ENCODE data around the gene NKAIN2. TPM values are rescaled to one million over a fixed set of nuclear protein-coding genes. Genes with fewer than 3 reads are reported as not detected.

NKAIN2 gene
- total and polyA plus RNA-seq, 5 donors from 2014 or later = not detected

DNA sequence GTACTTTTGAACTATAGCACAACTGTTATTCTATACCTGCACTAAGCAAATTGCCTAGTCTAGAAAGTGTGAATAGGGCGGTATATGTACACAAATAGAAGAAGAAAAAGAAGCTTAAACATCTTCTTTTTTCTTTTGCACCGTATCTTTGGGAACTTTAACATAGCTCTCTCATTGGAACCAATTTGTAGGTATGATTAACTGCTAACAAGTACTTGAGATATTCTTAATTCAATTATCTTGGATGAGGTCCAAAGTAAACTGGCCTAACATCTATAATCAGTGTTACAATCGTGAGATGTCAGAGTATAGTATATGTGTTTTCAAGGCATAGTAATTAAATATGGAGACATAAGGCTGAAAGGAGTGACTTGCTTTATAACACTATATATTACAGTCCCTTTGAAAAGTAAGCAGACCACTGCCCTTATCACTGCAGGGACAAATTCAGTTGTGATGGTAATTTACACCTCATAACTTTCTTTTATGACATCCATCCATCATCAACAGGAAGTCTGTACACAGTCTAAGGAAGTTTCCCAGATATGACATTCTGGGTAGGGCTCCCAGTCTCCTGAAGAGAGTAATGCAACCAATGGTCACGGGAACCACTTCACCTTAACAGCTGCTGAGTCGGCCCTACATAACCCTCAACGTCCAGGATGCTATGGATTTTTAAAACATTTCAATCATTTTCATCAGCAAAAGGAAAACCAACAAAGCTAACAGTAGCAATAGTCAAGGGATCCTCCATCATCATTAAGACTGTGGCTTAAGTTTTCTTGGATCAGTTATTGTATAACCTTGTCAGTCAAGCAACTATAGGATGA lies 37.6 kb downstream of the NKAIN2 start:
- Mint-ChIP-seq H3K9me3 (peaks cover 0 to 11% (median 5%) of the 10 kb centered on the region in 7 donors), H3K27ac (no peak overlapping the region), H3K4me3 (no peak overlapping the region), H3K36me3 (no peaks in the 10 kb centered on the region), H3K27me3 (no peaks in the 10 kb centered on the region), H3K4me1 (no peaks in the 10 kb centered on the region)
- ATAC-seq (ENCODE audit: low read depth in 2 of 2) (no peak), DNase-seq (no peak)
- no peak overlapping the region for H3K4me3 ChIP-seq (ENCODE audit: low read depth, low read length)
- H3K27me3 ChIP-seq (ENCODE audit: control insufficient read depth, insufficient read depth, low read length) = no peaks in the 10 kb centered on the region
- no peaks in the 10 kb centered on the region for H3K4me1 ChIP-seq (ENCODE audit: control insufficient read depth, insufficient read depth, low read length, poor library complexity, severe bottlenecking)
- no peaks in the 10 kb centered on the region for H3K36me3 ChIP-seq (ENCODE audit: control insufficient read depth, insufficient read depth, low read length)
- H3K9me3 ChIP-seq (ENCODE audit: control insufficient read depth in 2 of 2, low read length in 2 of 2) = no peaks in the 10 kb centered on the region
- no peak overlapping the region for H3K27ac ChIP-seq (ENCODE audit: insufficient read depth, low read length, poor library complexity, severe bottlenecking)

DNA sequence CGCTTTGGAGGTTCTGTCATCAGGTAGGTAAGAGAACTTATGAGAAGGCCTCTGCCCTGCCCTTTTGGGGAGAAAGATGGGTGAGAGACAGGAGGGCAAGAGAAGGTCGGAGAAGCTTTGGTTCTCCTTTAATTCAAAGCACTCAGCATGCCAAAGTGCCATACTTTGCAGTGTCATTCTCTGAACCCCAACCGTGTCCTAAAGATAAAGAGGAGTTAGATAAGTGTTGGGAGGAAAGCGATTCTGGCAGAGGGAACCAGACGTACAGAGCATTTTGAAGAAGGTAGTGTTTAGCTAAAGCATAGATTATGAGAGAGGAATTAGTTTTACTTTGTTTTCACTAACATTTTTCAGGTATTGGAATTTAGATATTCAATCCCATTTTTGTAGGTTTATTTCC lies 40.3 kb downstream of the NKAIN2 start:
- Mint-ChIP-seq H3K27ac (no peak overlapping the region), H3K9me3 (peaks cover 0 to 8% (median 4%) of the 10 kb centered on the region in 7 donors), H3K4me3 (no peak overlapping the region), H3K27me3 (no peaks in the 10 kb centered on the region), H3K36me3 (no peaks in the 10 kb centered on the region), H3K4me1 (no peaks in the 10 kb centered on the region)
- DNase-seq (no peak), ATAC-seq (ENCODE audit: low read depth in 2 of 2) (no peak)
- Histone ChIP-seq H3K27ac (ENCODE audit: insufficient read depth, low read length, poor library complexity, severe bottlenecking) (no peak overlapping the region), H3K9me3 (ENCODE audit: control insufficient read depth in 2 of 2, low read length in 2 of 2) (no peaks in the 10 kb centered on the region), H3K27me3 (ENCODE audit: control insufficient read depth, insufficient read depth, low read length) (no peaks in the 10 kb centered on the region), H3K4me1 (ENCODE audit: control insufficient read depth, insufficient read depth, low read length, poor library complexity, severe bottlenecking) (no peaks in the 10 kb centered on the region), H3K4me3 (ENCODE audit: low read depth, low read length) (no peak overlapping the region), H3K36me3 (ENCODE audit: control insufficient read depth, insufficient read depth, low read length) (no peaks in the 10 kb centered on the region)

DNA sequence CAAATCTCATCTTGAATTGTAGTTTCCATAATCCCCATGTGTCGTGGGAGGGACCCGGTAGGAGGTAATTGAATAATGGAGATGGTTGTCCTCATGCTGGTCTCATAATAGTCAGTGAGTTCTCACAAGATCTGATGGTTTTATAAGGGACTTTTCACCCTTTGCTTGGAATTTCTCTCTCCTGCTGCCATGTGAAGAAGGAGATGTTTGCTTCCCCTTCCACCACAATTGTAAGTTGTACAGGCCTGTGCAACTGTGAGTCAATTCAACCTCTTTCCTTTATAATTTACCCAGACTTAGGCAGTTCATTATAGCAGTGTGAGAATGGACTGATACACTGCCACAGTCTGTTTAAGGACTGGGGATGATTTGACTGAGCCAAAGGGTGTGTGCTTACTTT lies 44.7 kb downstream of the NKAIN2 start:
- Mint-ChIP-seq H3K4me3 (no peak overlapping the region), H3K4me1 (no peaks in the 10 kb centered on the region), H3K36me3 (no peaks in the 10 kb centered on the region), H3K27ac (no peak overlapping the region), H3K9me3 (peaks cover 0 to 8% (median 6%) of the 10 kb centered on the region in 7 donors), H3K27me3 (no peaks in the 10 kb centered on the region)
- Histone ChIP-seq H3K9me3 (ENCODE audit: control insufficient read depth in 2 of 2, low read length in 2 of 2) (no peaks in the 10 kb centered on the region), H3K27me3 (ENCODE audit: control insufficient read depth, insufficient read depth, low read length) (no peaks in the 10 kb centered on the region), H3K4me1 (ENCODE audit: control insufficient read depth, insufficient read depth, low read length, poor library complexity, severe bottlenecking) (no peaks in the 10 kb centered on the region), H3K4me3 (ENCODE audit: low read depth, low read length) (no peak overlapping the region), H3K27ac (ENCODE audit: insufficient read depth, low read length, poor library complexity, severe bottlenecking) (no peak overlapping the region), H3K36me3 (ENCODE audit: control insufficient read depth, insufficient read depth, low read length) (no peaks in the 10 kb centered on the region)
- DNase-seq (no peak), ATAC-seq (ENCODE audit: low read depth in 2 of 2) (no peak)

DNA sequence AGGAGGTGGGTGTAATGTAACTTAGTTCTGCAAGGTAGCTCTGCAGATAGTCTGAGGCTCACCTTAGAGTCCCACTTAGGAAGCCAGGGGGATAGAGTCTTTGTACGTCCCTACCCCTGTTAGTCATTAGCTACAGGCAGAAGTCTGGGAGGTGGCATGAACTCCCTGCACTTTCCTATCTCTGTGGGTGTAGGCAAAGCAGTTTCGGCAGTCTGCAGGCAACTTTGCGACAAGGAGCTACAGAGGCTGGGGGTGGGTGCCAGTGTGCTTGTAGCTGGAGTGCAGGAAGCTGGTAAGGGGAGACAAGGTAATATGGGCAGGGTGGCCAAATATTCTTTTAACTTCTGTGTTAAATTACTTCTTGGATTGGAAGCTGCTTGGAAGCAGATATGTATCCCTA lies 45.7 kb downstream of the NKAIN2 start:
- ATAC-seq (ENCODE audit: low read depth in 2 of 2) = no peak
- DNase-seq = no peak

DNA sequence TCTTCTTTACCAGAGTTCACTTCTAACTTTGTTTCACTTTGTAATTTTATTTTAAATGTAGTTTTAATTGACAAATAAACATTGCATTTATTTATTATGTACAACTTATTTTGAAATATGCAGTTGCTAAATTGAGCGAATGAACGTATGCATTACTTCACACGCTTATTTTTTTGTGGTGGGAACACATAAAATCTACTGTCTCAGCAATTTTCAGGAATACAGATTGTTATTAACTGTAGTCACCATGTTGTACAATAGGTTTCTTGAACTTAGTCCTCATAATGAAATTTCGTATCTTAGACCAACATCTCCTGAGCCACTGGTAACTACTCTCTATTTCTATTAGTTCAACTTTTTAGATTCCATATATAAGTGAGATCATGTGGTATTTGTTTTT lies 46.9 kb downstream of the NKAIN2 start:
- Histone ChIP-seq H3K4me3 (ENCODE audit: low read depth, low read length) (no peak overlapping the region), H3K4me1 (ENCODE audit: control insufficient read depth, insufficient read depth, low read length, poor library complexity, severe bottlenecking) (no peaks in the 10 kb centered on the region)
- H3K4me3 Mint-ChIP-seq = no peak overlapping the region

More for the DNA sequence above, 45.7 kb downstream of the NKAIN2 start:
- Histone ChIP-seq H3K27ac (ENCODE audit: insufficient read depth, low read length, poor library complexity, severe bottlenecking) (no peak overlapping the region), H3K4me3 (ENCODE audit: low read depth, low read length) (no peak overlapping the region), H3K4me1 (ENCODE audit: control insufficient read depth, insufficient read depth, low read length, poor library complexity, severe bottlenecking) (no peaks in the 10 kb centered on the region), H3K9me3 (ENCODE audit: control insufficient read depth in 2 of 2, low read length in 2 of 2) (no peaks in the 10 kb centered on the region), H3K27me3 (ENCODE audit: control insufficient read depth, insufficient read depth, low read length) (no peaks in the 10 kb centered on the region), H3K36me3 (ENCODE audit: control insufficient read depth, insufficient read depth, low read length) (no peaks in the 10 kb centered on the region)
- no peak overlapping the region for H3K27ac Mint-ChIP-seq
- no peak overlapping the region for H3K4me3 Mint-ChIP-seq
- no peaks in the 10 kb centered on the region for H3K36me3 Mint-ChIP-seq
- no peaks in the 10 kb centered on the region for H3K27me3 Mint-ChIP-seq
- H3K9me3 Mint-ChIP-seq = peaks cover 0 to 8% (median 2%) of the 10 kb centered on the region in 7 donors
- H3K4me1 Mint-ChIP-seq = no peaks in the 10 kb centered on the region

DNA sequence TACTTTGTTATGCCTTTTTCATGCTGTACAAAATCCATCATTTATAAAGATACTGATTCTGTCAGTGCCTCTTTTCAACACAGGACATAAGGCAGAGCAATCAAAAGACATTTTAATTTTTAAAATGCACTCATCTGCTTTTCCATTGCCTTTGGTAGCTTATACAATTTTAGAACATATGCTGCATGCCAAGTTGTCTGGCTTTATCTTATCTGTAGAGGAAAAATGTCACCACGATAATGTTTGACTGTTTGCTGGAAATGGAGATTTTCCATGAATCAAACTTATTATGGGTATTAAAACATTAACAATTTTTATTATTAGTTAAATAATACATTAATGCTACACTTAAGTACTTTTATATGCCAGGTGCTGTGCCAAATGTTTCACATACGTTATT lies 50.5 kb downstream of the NKAIN2 start:
- Histone ChIP-seq H3K9me3 (ENCODE audit: control insufficient read depth in 2 of 2, low read length in 2 of 2) (no peaks in the 10 kb centered on the region), H3K27me3 (ENCODE audit: control insufficient read depth, insufficient read depth, low read length) (no peaks in the 10 kb centered on the region), H3K27ac (ENCODE audit: insufficient read depth, low read length, poor library complexity, severe bottlenecking) (no peak overlapping the region), H3K4me3 (ENCODE audit: low read depth, low read length) (no peak overlapping the region), H3K4me1 (ENCODE audit: control insufficient read depth, insufficient read depth, low read length, poor library complexity, severe bottlenecking) (no peaks in the 10 kb centered on the region), H3K36me3 (ENCODE audit: control insufficient read depth, insufficient read depth, low read length) (no peaks in the 10 kb centered on the region)
- DNase-seq = no peak
- H3K27ac Mint-ChIP-seq = no peak overlapping the region
- H3K4me3 Mint-ChIP-seq = no peak overlapping the region
- H3K27me3 Mint-ChIP-seq = no peaks in the 10 kb centered on the region
- H3K4me1 Mint-ChIP-seq = no peaks in the 10 kb centered on the region
- no peak for ATAC-seq (ENCODE audit: low read depth in 2 of 2)
- H3K36me3 Mint-ChIP-seq = no peaks in the 10 kb centered on the region
- peaks cover 0 to 6% (median 4%) of the 10 kb centered on the region in 7 donors for H3K9me3 Mint-ChIP-seq

More for the DNA sequence above, 46.9 kb downstream of the NKAIN2 start:
- Mint-ChIP-seq H3K36me3 (no peaks in the 10 kb centered on the region), H3K27me3 (no peaks in the 10 kb centered on the region), H3K27ac (no peak overlapping the region), H3K9me3 (peaks cover 0 to 8% (median 4%) of the 10 kb centered on the region in 7 donors), H3K4me1 (no peaks in the 10 kb centered on the region)
- H3K27me3 ChIP-seq (ENCODE audit: control insufficient read depth, insufficient read depth, low read length) = no peaks in the 10 kb centered on the region
- no peaks in the 10 kb centered on the region for H3K9me3 ChIP-seq (ENCODE audit: control insufficient read depth in 2 of 2, low read length in 2 of 2)
- no peaks in the 10 kb centered on the region for H3K36me3 ChIP-seq (ENCODE audit: control insufficient read depth, insufficient read depth, low read length)
- DNase-seq (no peak), ATAC-seq (ENCODE audit: low read depth in 2 of 2) (no peak)
- H3K27ac ChIP-seq (ENCODE audit: insufficient read depth, low read length, poor library complexity, severe bottlenecking) = no peak overlapping the region

DNA sequence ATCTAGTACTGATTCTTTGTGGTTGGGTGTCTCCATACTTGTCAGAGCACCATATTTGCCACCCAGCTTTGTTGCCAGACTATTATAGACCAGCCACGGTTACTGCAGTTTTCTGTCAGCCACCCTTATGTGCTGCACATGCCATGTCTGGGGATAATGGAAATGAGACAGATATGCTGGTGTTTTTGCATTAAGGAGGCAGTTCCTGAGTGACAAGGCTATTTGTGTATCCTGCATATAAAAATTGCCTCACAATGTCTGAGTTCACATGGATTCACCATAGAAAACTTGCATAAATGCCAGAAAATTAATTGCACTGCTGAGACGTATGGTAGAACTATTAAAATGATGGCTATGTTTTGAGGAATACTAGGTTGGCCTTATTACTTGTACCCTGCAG lies 51.8 kb downstream of the NKAIN2 start:
- Histone ChIP-seq H3K4me3 (ENCODE audit: low read depth, low read length) (no peak overlapping the region), H3K36me3 (ENCODE audit: control insufficient read depth, insufficient read depth, low read length) (no peaks in the 10 kb centered on the region), H3K27ac (ENCODE audit: insufficient read depth, low read length, poor library complexity, severe bottlenecking) (no peak overlapping the region), H3K27me3 (ENCODE audit: control insufficient read depth, insufficient read depth, low read length) (no peaks in the 10 kb centered on the region), H3K9me3 (ENCODE audit: control insufficient read depth in 2 of 2, low read length in 2 of 2) (no peaks in the 10 kb centered on the region), H3K4me1 (ENCODE audit: control insufficient read depth, insufficient read depth, low read length, poor library complexity, severe bottlenecking) (no peaks in the 10 kb centered on the region)
- H3K4me1 Mint-ChIP-seq = no peaks in the 10 kb centered on the region
- H3K36me3 Mint-ChIP-seq = no peaks in the 10 kb centered on the region
- DNase-seq (no peak), ATAC-seq (ENCODE audit: low read depth in 2 of 2) (no peak)
- no peaks in the 10 kb centered on the region for H3K27me3 Mint-ChIP-seq
- H3K9me3 Mint-ChIP-seq = peaks cover 0 to 7% (median 4%) of the 10 kb centered on the region in 7 donors
- H3K27ac Mint-ChIP-seq = no peak overlapping the region
- no peak overlapping the region for H3K4me3 Mint-ChIP-seq

DNA sequence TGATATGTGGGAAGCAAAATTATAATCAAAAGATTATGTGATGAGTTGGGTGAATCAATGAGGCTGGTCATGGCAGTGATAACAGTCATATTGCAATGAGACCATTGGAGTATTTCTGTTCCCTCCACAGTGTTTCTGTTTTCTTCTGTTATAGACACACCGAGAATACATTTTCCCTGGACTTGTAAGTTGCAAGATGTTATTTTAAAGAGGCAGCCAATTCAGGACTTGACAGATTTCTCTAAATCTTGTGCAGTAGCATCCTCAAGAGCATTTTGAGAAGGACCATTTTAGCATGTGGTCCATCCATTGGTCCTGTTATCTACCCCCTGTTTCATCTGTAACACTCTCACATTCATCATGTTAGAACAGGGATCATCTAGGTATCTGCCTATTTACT lies 55.6 kb downstream of the NKAIN2 start:
- DNase-seq = no peak
- Histone ChIP-seq H3K27ac (ENCODE audit: insufficient read depth, low read length, poor library complexity, severe bottlenecking) (no peak overlapping the region), H3K9me3 (ENCODE audit: control insufficient read depth in 2 of 2, low read length in 2 of 2) (no peaks in the 10 kb centered on the region), H3K4me3 (ENCODE audit: low read depth, low read length) (no peak overlapping the region), H3K36me3 (ENCODE audit: control insufficient read depth, insufficient read depth, low read length) (no peaks in the 10 kb centered on the region), H3K27me3 (ENCODE audit: control insufficient read depth, insufficient read depth, low read length) (no peaks in the 10 kb centered on the region), H3K4me1 (ENCODE audit: control insufficient read depth, insufficient read depth, low read length, poor library complexity, severe bottlenecking) (no peaks in the 10 kb centered on the region)
- no peak overlapping the region for H3K4me3 Mint-ChIP-seq
- no peaks in the 10 kb centered on the region for H3K4me1 Mint-ChIP-seq
- peaks cover 0 to 16% (median 4%) of the 10 kb centered on the region in 7 donors for H3K9me3 Mint-ChIP-seq
- peaks cover 4% of the 10 kb centered on the region for H3K27me3 Mint-ChIP-seq
- H3K27ac Mint-ChIP-seq = no peak overlapping the region
- no peaks in the 10 kb centered on the region for H3K36me3 Mint-ChIP-seq
- no peak for ATAC-seq (ENCODE audit: low read depth in 2 of 2)

Data from CD4-positive, CD25-positive, alpha-beta regulatory T cell (primary cell).